Transverse colon (tissue), 4 donors: ENCODE results near the gene CPSF4. TPM values are rescaled to one million over a fixed set of nuclear protein-coding genes. Genes with fewer than 3 reads are reported as not detected.

ENCODE experiments used
- DNase-seq: peaks from one replicate; pipeline ENCODE4 v3.0.0-alpha.2; 2019
- H3K27ac ChIP-seq, 4 donors: fragments of 200-600 bp; sonication (generic); 2 replicates each; pipeline ENCODE4 v1.5.1; 2016 to 2018; ENCODE audit warnings: inconsistent platforms in 4 of 4
- H3K27me3 ChIP-seq: fragments of 200-600 bp; sonication (generic); 2 replicates; pipeline ENCODE4 v1.5.1; 2017; ENCODE audit warnings: inconsistent platforms
- H3K36me3 ChIP-seq, 4 donors: fragments of 200-600 bp; sonication (generic); 2 replicates each; pipeline ENCODE4 v1.5.1; 2017 to 2019; ENCODE audit warnings: inconsistent platforms in 4 of 4
- H3K4me1 ChIP-seq, 4 donors: fragments of 200-600 bp; sonication (generic); 2 replicates each; pipeline ENCODE4 v1.5.1; 2017 to 2020; ENCODE audit warnings: inconsistent platforms in 4 of 4
- H3K4me3 ChIP-seq, 4 donors: fragments of 200-600 bp; sonication (generic); 1 replicate in 1 of 4; 2 replicates in 3 of 4; pipeline versions ENCODE4 v1.5.1 to v1.6.1; 2017 to 2019; ENCODE audit warnings: inconsistent platforms in 4 of 4
- H3K9me3 ChIP-seq, 2 donors: fragments of 200-600 bp; sonication (generic); 2 replicates each; pipeline ENCODE4 v1.5.1; 2017 to 2019; ENCODE audit warnings: inconsistent platforms in 2 of 2
- CTCF ChIP-seq, 5 experiments: fragments of 200-600 bp in 3 of 5; fragments of 450-650 bp in 2 of 5; sonication (generic) in 3 of 5; IDR thresholded peaks; 1 replicate in 2 of 5; 2 replicates in 3 of 5; pipeline ENCODE4 v1.5.1; 2016 to 2017; ENCODE audit warnings: antibody characterized with exemption in 5 of 5, inconsistent platforms in 3 of 5, mild to moderate bottlenecking in 2 of 5, moderate library complexity in 1 of 5
- EP300 ChIP-seq: sonication (generic); formaldehyde crosslinking; IDR thresholded peaks from one replicate; pipeline ENCODE4 v1.6.1; 2017; ENCODE audit warnings: antibody characterized with exemption, low read depth
- POLR2A ChIP-seq: fragments of 450-650 bp; IDR thresholded peaks from one replicate; pipeline ENCODE4 v1.6.1; 2016; ENCODE audit warnings: antibody characterized with exemption, mild to moderate bottlenecking, moderate library complexity
- POLR2AphosphoS5 ChIP-seq, 3 donors: sonication (generic); formaldehyde crosslinking; IDR thresholded peaks; one replicate each; pipeline ENCODE4 v1.6.1; 2016; ENCODE audit warnings: antibody characterized with exemption in 3 of 3
- WGBS, 2 donors: methylation state at CpG; one replicate each; pipeline ENCODE4 v1.1.5; 2018; ENCODE audit warnings: low coverage in 1 of 2; 5-methylcytosine and 5-hydroxymethylcytosine counted together
- in situ Hi-C, 4 donors: fragments of 200-750 bp; cut with MboI; loops; one replicate each; pipeline versions ENCODE4 v1.15.0 to v1.15.1; 2017; ENCODE audit warnings: low sequenced_read_pairs in 3 of 4, low pct_ligation_motif_present in 1 of 4, low pct_unique_long_range_greater_than_20kb in 1 of 4
- intact Hi-C: fragments of 100-400 bp; cut with DNase I; formaldehyde crosslinking; loops from one replicate; pipeline ENCODE4 v1.15.1; 2023; ENCODE audit warnings: low total_unique reads
- total RNA-seq, 4 donors: library from RNA; depleted of rRNA; stranded (reverse); fragments of >200 nt; gene quantifications; one replicate each; pipeline ENCODE4 v1.1.0, GENCODE V29; 2016

Gene CPSF4
- total RNA-seq, 4 donors from 2014 or later = 20.7 to 65.5 (median 24.8) TPM

GRCh38 chr7:99447943-99448342 lies 9.2 kb downstream of the CPSF4 start:
- in situ Hi-C loops (no loop called here), intact Hi-C loops (no loop called here)
- H3K4me3 ChIP-seq = no peak overlapping the region
- TF ChIP-seq CTCF (IDR thresholded peaks at IDR 0.05) = peak in 1 of 5 experiments; percentile 12
- no peak for TF ChIP-seq EP300
- no peak for TF ChIP-seq POLR2AphosphoS5 (IDR thresholded peaks at IDR 0.05)
- TF ChIP-seq POLR2A = no peak
- DNase-seq = no peak
- H3K36me3 ChIP-seq = peaks cover 0 to 48% (median 8%) of the 10 kb centered on the region in 4 donors
- H3K4me1 ChIP-seq = no peaks in the 10 kb centered on the region
- H3K9me3 ChIP-seq = no peaks in the 10 kb centered on the region
- no peak overlapping the region for H3K27ac ChIP-seq
- WGBS, 2 donors = 80% methylated on average over 10 of the region's 10 CpGs; no CpG with 5 or more reads in 1 of the 2 donors
- H3K27me3 ChIP-seq = no peaks in the 10 kb centered on the region

- H3K9me3 ChIP-seq = no peaks in the 10 kb centered on the region
- no peak for DNase-seq
- in situ Hi-C loops = no loop called here
- H3K27ac ChIP-seq = no peak overlapping the region
- no peak overlapping the region for H3K4me3 ChIP-seq
- no peaks in the 10 kb centered on the region for H3K4me1 ChIP-seq
- 90% methylated on average over 10 of the region's 10 CpGs; no CpG with 5 or more reads in 1 of the 2 donors for WGBS, 2 donors
- H3K36me3 ChIP-seq = peaks cover 0 to 48% (median 8%) of the 10 kb centered on the region in 4 donors
- intact Hi-C loops = no loop called here
- no peak for TF ChIP-seq POLR2AphosphoS5 (IDR thresholded peaks at IDR 0.05)
- TF ChIP-seq CTCF (IDR thresholded peaks at IDR 0.05) = no peak
- TF ChIP-seq POLR2A = no peak
- no peak for TF ChIP-seq EP300
- no peaks in the 10 kb centered on the region for H3K27me3 ChIP-seq
These were observed 10.1 kb downstream of the CPSF4 start for GRCh38 chr7:99448855-99449254.

- in situ Hi-C loops = no loop called here
- 81 to 96% methylated on average over 2 to 5 of the region's 5 CpGs for WGBS, 2 donors
- TF ChIP-seq POLR2A = no peak
- TF ChIP-seq POLR2AphosphoS5 (IDR thresholded peaks at IDR 0.05) = no peak
- no peak for TF ChIP-seq EP300
- no peak for TF ChIP-seq CTCF (IDR thresholded peaks at IDR 0.05)
- Histone ChIP-seq H3K9me3 (no peaks in the 10 kb centered on the region), H3K27me3 (no peaks in the 10 kb centered on the region), H3K36me3 (peaks cover 0 to 48% (median 8%) of the 10 kb centered on the region in 4 donors), H3K4me3 (no peak overlapping the region), H3K4me1 (no peaks in the 10 kb centered on the region), H3K27ac (no peak overlapping the region)
- no peak for DNase-seq
- intact Hi-C loops = no loop called here
These were observed 10.6 kb downstream of the CPSF4 start for GRCh38 chr7:99449326-99449725.

- Histone ChIP-seq H3K4me3 (no peak overlapping the region), H3K27ac (no peak overlapping the region), H3K36me3 (peaks cover 0 to 30% (median 9%) of the 10 kb centered on the region in 4 donors), H3K27me3 (no peaks in the 10 kb centered on the region), H3K9me3 (no peaks in the 10 kb centered on the region), H3K4me1 (no peaks in the 10 kb centered on the region)
- 88% methylated on average over 8 of the region's 8 CpGs; no CpG with 5 or more reads in 1 of the 2 donors for WGBS, 2 donors
- in situ Hi-C loops = no loop called here
- intact Hi-C loops = no loop called here
- no peak for TF ChIP-seq POLR2AphosphoS5 (IDR thresholded peaks at IDR 0.05)
- no peak for TF ChIP-seq EP300
- TF ChIP-seq CTCF (IDR thresholded peaks at IDR 0.05) = no peak
- no peak for TF ChIP-seq POLR2A
- DNase-seq = no peak
These were observed 13.2 kb downstream of the CPSF4 start for GRCh38 chr7:99451936-99452335.
